ENCODE data around the gene GPD1. TPM values are rescaled to one million over a fixed set of nuclear protein-coding genes. Genes with fewer than 3 reads are reported as not detected.
A peak's percentile ranks its signal among the peaks of the same experiment; 100 is the strongest.

GPD1 gene
- total and polyA plus RNA-seq, 5 donors from 2014 or later = 0.06 TPM; not detected in 4

- H3K4me1 ChIP-seq (ENCODE audit: control insufficient read depth, insufficient read depth, low read length, poor library complexity, severe bottlenecking) = peaks cover 19% of the 10 kb centered on the region
- Mint-ChIP-seq H3K27ac (peak overlapping the region in 1 of 3 donors; percentile 11), H3K36me3 (peaks cover 37% of the 10 kb centered on the region), H3K4me1 (peaks cover 5 to 53% (median 27%) of the 10 kb centered on the region in 4 donors), H3K27me3 (no peaks in the 10 kb centered on the region), H3K9me3 (no peaks in the 10 kb centered on the region), H3K4me3 (no peak overlapping the region)
- no peaks in the 10 kb centered on the region for H3K9me3 ChIP-seq (ENCODE audit: control insufficient read depth in 2 of 2, low read length in 2 of 2)
- ATAC-seq (ENCODE audit: low read depth in 2 of 2) = no peak
- no peak for DNase-seq
- H3K36me3 ChIP-seq (ENCODE audit: control insufficient read depth, insufficient read depth, low read length) = peaks cover 72% of the 10 kb centered on the region
- H3K27me3 ChIP-seq (ENCODE audit: control insufficient read depth, insufficient read depth, low read length) = no peaks in the 10 kb centered on the region
- H3K4me3 ChIP-seq (ENCODE audit: low read depth, low read length) = no peak overlapping the region
- H3K27ac ChIP-seq (ENCODE audit: insufficient read depth, low read length, poor library complexity, severe bottlenecking) = no peak overlapping the region
Observed at GRCh38 chr12:50120953-50121352, 17.1 kb downstream of the GPD1 start.

GRCh38 chr12:50121641-50122040 is 17.8 kb downstream of the GPD1 start:
- Mint-ChIP-seq H3K9me3 (no peaks in the 10 kb centered on the region), H3K27me3 (no peaks in the 10 kb centered on the region), H3K36me3 (peaks cover 33% of the 10 kb centered on the region), H3K27ac (peak overlapping the region in 2 of 3 donors; percentile 11 to 70), H3K4me3 (peak overlapping the region in 1 of 4 donors; percentile 5), H3K4me1 (peaks cover 5 to 48% (median 22%) of the 10 kb centered on the region in 4 donors)
- Histone ChIP-seq H3K36me3 (ENCODE audit: control insufficient read depth, insufficient read depth, low read length) (peaks cover 68% of the 10 kb centered on the region), H3K4me1 (ENCODE audit: control insufficient read depth, insufficient read depth, low read length, poor library complexity, severe bottlenecking) (peaks cover 15% of the 10 kb centered on the region), H3K27ac (ENCODE audit: insufficient read depth, low read length, poor library complexity, severe bottlenecking) (no peak overlapping the region), H3K27me3 (ENCODE audit: control insufficient read depth, insufficient read depth, low read length) (no peaks in the 10 kb centered on the region), H3K4me3 (ENCODE audit: low read depth, low read length) (no peak overlapping the region), H3K9me3 (ENCODE audit: control insufficient read depth in 2 of 2, low read length in 2 of 2) (no peaks in the 10 kb centered on the region)
- ATAC-seq (ENCODE audit: low read depth in 2 of 2) (no peak), DNase-seq (no peak)

DNA sequence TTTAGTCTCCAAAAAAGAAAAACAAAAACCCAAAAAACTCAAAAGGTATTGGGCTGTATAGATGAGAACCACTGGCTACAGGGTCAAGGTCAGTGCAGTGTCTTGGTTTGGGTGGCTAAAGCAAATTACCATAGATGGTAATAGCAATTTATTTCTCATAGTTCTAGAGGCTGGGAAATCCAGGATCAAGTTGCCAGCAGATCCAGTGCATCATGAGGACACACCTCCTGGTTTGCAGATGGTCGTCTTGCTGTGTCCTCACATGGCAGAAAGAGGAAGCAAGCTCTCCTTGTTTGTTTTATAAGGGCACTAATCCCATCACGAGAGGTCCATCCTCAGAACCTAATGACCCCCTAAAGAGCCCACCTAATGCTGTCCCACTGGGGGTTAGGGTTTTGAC is 19.4 kb downstream of the GPD1 start:
- H3K27ac Mint-ChIP-seq = no peak overlapping the region
- Histone ChIP-seq H3K4me1 (ENCODE audit: control insufficient read depth, insufficient read depth, low read length, poor library complexity, severe bottlenecking) (peaks cover 7% of the 10 kb centered on the region), H3K27me3 (ENCODE audit: control insufficient read depth, insufficient read depth, low read length) (no peaks in the 10 kb centered on the region), H3K4me3 (ENCODE audit: low read depth, low read length) (no peak overlapping the region), H3K36me3 (ENCODE audit: control insufficient read depth, insufficient read depth, low read length) (peaks cover 75% of the 10 kb centered on the region), H3K9me3 (ENCODE audit: control insufficient read depth in 2 of 2, low read length in 2 of 2) (no peaks in the 10 kb centered on the region), H3K27ac (ENCODE audit: insufficient read depth, low read length, poor library complexity, severe bottlenecking) (no peak overlapping the region)
- peaks cover 35% of the 10 kb centered on the region for H3K36me3 Mint-ChIP-seq
- H3K27me3 Mint-ChIP-seq = no peaks in the 10 kb centered on the region
- H3K4me3 Mint-ChIP-seq = no peak overlapping the region
- H3K4me1 Mint-ChIP-seq = peaks cover 5 to 43% (median 22%) of the 10 kb centered on the region in 4 donors
- ATAC-seq (ENCODE audit: low read depth in 2 of 2) = no peak
- no peak for DNase-seq
- H3K9me3 Mint-ChIP-seq = no peaks in the 10 kb centered on the region

DNA sequence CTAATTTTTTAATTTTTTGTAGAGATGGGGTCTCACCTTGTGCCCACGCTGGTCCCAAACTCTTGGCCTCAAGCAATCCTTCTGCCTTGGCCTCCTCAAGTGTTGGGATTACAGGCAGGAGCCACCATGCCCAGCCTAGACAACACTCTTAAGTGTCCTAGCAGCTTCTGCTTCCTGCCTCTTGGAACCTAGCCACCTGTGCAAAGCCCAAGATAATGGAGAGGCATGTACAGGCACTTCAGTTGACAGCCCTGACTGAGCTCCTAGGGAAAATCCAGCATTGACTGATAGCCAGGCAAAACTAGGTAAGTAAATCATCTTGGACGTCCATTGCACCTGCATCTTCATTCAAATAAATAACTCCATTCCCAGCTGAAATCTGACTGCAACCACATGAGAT is 23.7 kb downstream of the GPD1 start:
- Mint-ChIP-seq H3K4me1 (peaks cover 5 to 38% (median 28%) of the 10 kb centered on the region in 4 donors), H3K4me3 (no peak overlapping the region), H3K9me3 (no peaks in the 10 kb centered on the region), H3K36me3 (peaks cover 43% of the 10 kb centered on the region), H3K27me3 (peaks cover 4% of the 10 kb centered on the region), H3K27ac (peak overlapping the region in 2 of 3 donors; percentile 56 to 62)
- ATAC-seq (ENCODE audit: low read depth in 2 of 2) (no peak), DNase-seq (no peak)
- peaks cover 70% of the 10 kb centered on the region for H3K36me3 ChIP-seq (ENCODE audit: control insufficient read depth, insufficient read depth, low read length)
- H3K4me3 ChIP-seq (ENCODE audit: low read depth, low read length) = no peak overlapping the region
- H3K27ac ChIP-seq (ENCODE audit: insufficient read depth, low read length, poor library complexity, severe bottlenecking) = no peak overlapping the region
- peaks cover 7% of the 10 kb centered on the region for H3K4me1 ChIP-seq (ENCODE audit: control insufficient read depth, insufficient read depth, low read length, poor library complexity, severe bottlenecking)
- H3K27me3 ChIP-seq (ENCODE audit: control insufficient read depth, insufficient read depth, low read length) = no peaks in the 10 kb centered on the region
- no peaks in the 10 kb centered on the region for H3K9me3 ChIP-seq (ENCODE audit: control insufficient read depth in 2 of 2, low read length in 2 of 2)

DNA sequence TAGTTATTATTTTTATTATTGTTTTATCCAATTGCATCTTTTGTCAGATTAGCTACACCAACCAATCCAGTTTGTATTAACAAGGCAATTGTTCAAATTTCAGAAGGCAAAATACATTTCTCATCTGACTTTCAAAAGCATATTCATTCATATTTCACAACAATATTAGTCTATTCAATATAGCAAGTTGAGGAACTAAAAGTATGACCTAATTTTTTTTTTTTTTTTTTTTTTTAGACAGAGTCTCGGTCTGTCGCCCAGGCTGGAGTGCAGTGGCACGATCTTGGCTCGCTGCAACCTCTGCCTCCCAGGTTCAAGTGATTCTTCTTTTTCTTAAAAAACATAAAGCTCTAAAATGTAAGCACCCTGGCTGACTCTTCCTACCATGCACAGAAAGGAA is 25.5 kb downstream of the GPD1 start:
- Histone ChIP-seq H3K27ac (ENCODE audit: insufficient read depth, low read length, poor library complexity, severe bottlenecking) (no peak overlapping the region), H3K9me3 (ENCODE audit: control insufficient read depth in 2 of 2, low read length in 2 of 2) (no peaks in the 10 kb centered on the region), H3K4me1 (ENCODE audit: control insufficient read depth, insufficient read depth, low read length, poor library complexity, severe bottlenecking) (peaks cover 7% of the 10 kb centered on the region), H3K27me3 (ENCODE audit: control insufficient read depth, insufficient read depth, low read length) (no peaks in the 10 kb centered on the region), H3K4me3 (ENCODE audit: low read depth, low read length) (no peak overlapping the region), H3K36me3 (ENCODE audit: control insufficient read depth, insufficient read depth, low read length) (peaks cover 74% of the 10 kb centered on the region)
- Mint-ChIP-seq H3K4me3 (no peak overlapping the region), H3K27ac (no peak overlapping the region), H3K4me1 (peaks cover under 1 to 34% (median 30%) of the 10 kb centered on the region in 4 donors), H3K9me3 (no peaks in the 10 kb centered on the region), H3K36me3 (peaks cover 42% of the 10 kb centered on the region), H3K27me3 (peaks cover 4% of the 10 kb centered on the region)
- no peak for ATAC-seq (ENCODE audit: low read depth in 2 of 2)
- DNase-seq = no peak

- peaks cover 0 to 25% (median 17%) of the 10 kb centered on the region in 4 donors for H3K4me1 Mint-ChIP-seq
- no peak overlapping the region for H3K4me3 ChIP-seq (ENCODE audit: low read depth, low read length)
- H3K36me3 Mint-ChIP-seq = peaks cover 44% of the 10 kb centered on the region
- H3K27me3 ChIP-seq (ENCODE audit: control insufficient read depth, insufficient read depth, low read length) = no peaks in the 10 kb centered on the region
- peak overlapping the region; percentile 7 to 82 (median 76) for H3K27ac Mint-ChIP-seq
- H3K27me3 Mint-ChIP-seq = peaks cover 4% of the 10 kb centered on the region
- DNase-seq (peak in 2 of 3 donors; percentile 63 to 64), ATAC-seq (ENCODE audit: low read depth in 2 of 2) (peak in 1 of 2 donors; percentile 64)
- no peak overlapping the region for H3K27ac ChIP-seq (ENCODE audit: insufficient read depth, low read length, poor library complexity, severe bottlenecking)
- no peaks in the 10 kb centered on the region for H3K9me3 Mint-ChIP-seq
- peaks cover 87% of the 10 kb centered on the region for H3K36me3 ChIP-seq (ENCODE audit: control insufficient read depth, insufficient read depth, low read length)
- H3K4me1 ChIP-seq (ENCODE audit: control insufficient read depth, insufficient read depth, low read length, poor library complexity, severe bottlenecking) = no peaks in the 10 kb centered on the region
- no peaks in the 10 kb centered on the region for H3K9me3 ChIP-seq (ENCODE audit: control insufficient read depth in 2 of 2, low read length in 2 of 2)
- H3K4me3 Mint-ChIP-seq = no peak overlapping the region
Observed at GRCh38 chr12:50132505-50133135, 28.8 kb downstream of the GPD1 start.

DNA sequence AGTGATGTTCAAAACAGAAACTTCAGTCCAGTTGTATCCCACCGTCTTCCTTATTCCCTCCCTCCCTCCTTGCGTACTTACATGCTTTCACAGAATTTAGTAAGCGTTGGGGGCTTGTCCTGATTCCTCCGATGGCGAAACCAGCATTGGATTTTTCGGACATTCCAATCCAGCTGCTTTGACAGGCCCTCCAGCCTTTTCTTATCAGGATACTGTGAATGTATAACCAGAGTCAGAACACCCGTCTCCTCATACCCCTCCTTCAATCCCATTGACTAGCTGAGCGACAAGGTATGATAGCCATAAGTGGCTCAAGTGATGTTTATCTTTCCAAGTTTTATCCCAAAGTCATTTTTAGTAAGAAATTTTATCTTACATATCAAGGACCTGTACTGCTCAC is 39.2 kb downstream of the GPD1 start:
- Histone ChIP-seq H3K4me1 (ENCODE audit: control insufficient read depth, insufficient read depth, low read length, poor library complexity, severe bottlenecking) (no peaks in the 10 kb centered on the region), H3K9me3 (ENCODE audit: control insufficient read depth in 2 of 2, low read length in 2 of 2) (no peaks in the 10 kb centered on the region), H3K36me3 (ENCODE audit: control insufficient read depth, insufficient read depth, low read length) (peaks cover 42% of the 10 kb centered on the region), H3K4me3 (ENCODE audit: low read depth, low read length) (no peak overlapping the region), H3K27ac (ENCODE audit: insufficient read depth, low read length, poor library complexity, severe bottlenecking) (no peak overlapping the region), H3K27me3 (ENCODE audit: control insufficient read depth, insufficient read depth, low read length) (no peaks in the 10 kb centered on the region)
- H3K36me3 Mint-ChIP-seq = peaks cover 17% of the 10 kb centered on the region
- H3K9me3 Mint-ChIP-seq = no peaks in the 10 kb centered on the region
- peaks cover 6 to 18% (median 8%) of the 10 kb centered on the region in 4 donors for H3K4me1 Mint-ChIP-seq
- peak overlapping the region in 1 of 3 donors; percentile 67 for H3K27ac Mint-ChIP-seq
- H3K27me3 Mint-ChIP-seq = no peaks in the 10 kb centered on the region
- DNase-seq = no peak
- no peak overlapping the region for H3K4me3 Mint-ChIP-seq
- ATAC-seq (ENCODE audit: low read depth in 2 of 2) = no peak

- ATAC-seq (ENCODE audit: low read depth in 2 of 2) = no peak
Observed at GRCh38 chr12:50145439-50145838, 41.6 kb downstream of the GPD1 start.

More at GRCh38 chr12:50145439-50145838, 41.6 kb downstream of the GPD1 start:
- Mint-ChIP-seq H3K9me3 (no peaks in the 10 kb centered on the region), H3K27me3 (no peaks in the 10 kb centered on the region), H3K4me3 (no peak overlapping the region), H3K36me3 (peaks cover 15% of the 10 kb centered on the region), H3K27ac (peak overlapping the region in 1 of 3 donors; percentile 49), H3K4me1 (peaks cover 16 to 29% (median 19%) of the 10 kb centered on the region in 4 donors)
- H3K27me3 ChIP-seq (ENCODE audit: control insufficient read depth, insufficient read depth, low read length) = no peaks in the 10 kb centered on the region
- no peaks in the 10 kb centered on the region for H3K9me3 ChIP-seq (ENCODE audit: control insufficient read depth in 2 of 2, low read length in 2 of 2)
- no peak overlapping the region for H3K4me3 ChIP-seq (ENCODE audit: low read depth, low read length)
- H3K36me3 ChIP-seq (ENCODE audit: control insufficient read depth, insufficient read depth, low read length) = peaks cover 26% of the 10 kb centered on the region
- no peak for DNase-seq
- no peak overlapping the region for H3K27ac ChIP-seq (ENCODE audit: insufficient read depth, low read length, poor library complexity, severe bottlenecking)
- no peaks in the 10 kb centered on the region for H3K4me1 ChIP-seq (ENCODE audit: control insufficient read depth, insufficient read depth, low read length, poor library complexity, severe bottlenecking)

Measured in CD4-positive, CD25-positive, alpha-beta regulatory T cell (primary cell).